ENCODE data around the gene GRIK3.

- TF ChIP-seq CTCF (IDR thresholded peaks at IDR 0.05) = no peak
- no peak for TF ChIP-seq POLR2A (IDR thresholded peaks at IDR 0.05)
- TF ChIP-seq POLR2AphosphoS5 (IDR thresholded peaks at IDR 0.05) = no peak
These were observed 3.4 kb upstream of the GRIK3 start for GRCh38 chr1:37037690-37038089.
